GM21825 (cell line): ENCODE measurements around the gene EHD1.

Experiments used
- ATAC-seq: cut with Tn5 transposase; IDR thresholded peaks from one replicate; pipeline ENCODE4 v1.9.1; 2021; ENCODE audit warnings: mild to moderate bottlenecking, moderate library complexity; ENCODE audit not compliant: unreplicated experiment

The EHD1 gene

GRCh38 chr11:64891880-64892279, 13.5 kb upstream of the EHD1 start:
- no peak for ATAC-seq

GRCh38 chr11:64891215-64891848, 12.9 kb upstream of the EHD1 start:
- ATAC-seq = no peak

GRCh38 chr11:64890522-64890939, 12.1 kb upstream of the EHD1 start:
- no peak for ATAC-seq

GRCh38 chr11:64888729-64889511, 10.5 kb upstream of the EHD1 start:
- ATAC-seq = no peak

GRCh38 chr11:64888406-64888728, 9.9 kb upstream of the EHD1 start:
- ATAC-seq = no peak

- peak; percentile 59 for ATAC-seq
Observed at GRCh38 chr11:64887757-64888405, 9.5 kb upstream of the EHD1 start.

GRCh38 chr11:64887234-64887756, 8.9 kb upstream of the EHD1 start:
- no peak for ATAC-seq

GRCh38 chr11:64885367-64886286, 7.2 kb upstream of the EHD1 start:
- no peak for ATAC-seq

GRCh38 chr11:64884019-64884418, 5.6 kb upstream of the EHD1 start:
- no peak for ATAC-seq

GRCh38 chr11:64883575-64883974, 5.2 kb upstream of the EHD1 start:
- no peak for ATAC-seq

GRCh38 chr11:64882243-64882642, 3.8 kb upstream of the EHD1 start:
- no peak for ATAC-seq

- ATAC-seq = no peak
Observed at GRCh38 chr11:64881476-64881875, 3.1 kb upstream of the EHD1 start.

GRCh38 chr11:64880240-64881001, 2.0 kb upstream of the EHD1 start:
- no peak for ATAC-seq

GRCh38 chr11:64879244-64879900, 951 bp upstream of the EHD1 start:
- ATAC-seq = no peak

- ATAC-seq = no peak
Observed at GRCh38 chr11:64878223-64878493, 263 bp downstream of the EHD1 start.

- peak; percentile 2 for ATAC-seq
Observed at GRCh38 chr11:64877390-64878222, 815 bp downstream of the EHD1 start.

- ATAC-seq = no peak
Observed at GRCh38 chr11:64876835-64877341, 1.5 kb downstream of the EHD1 start.

GRCh38 chr11:64876229-64876750, 2.1 kb downstream of the EHD1 start:
- no peak for ATAC-seq
